Smooth muscle cell (in vitro differentiated cells): ENCODE results near the gene SAMD5. TPM values are rescaled to one million over a fixed set of nuclear protein-coding genes. Genes with fewer than 3 reads are reported as not detected.

Experiments
- DNase-seq: peaks from one replicate; lab custom pipeline; 2025; ENCODE audit not compliant: unreplicated experiment; lab: John Stamatoyannopoulos, UW
- H2AFZ ChIP-seq: fragments of 200-600 bp; sonication (generic); 2 replicates; pipeline ENCODE4 v1.6.0; 2016; ENCODE audit warnings: antibody characterized with exemption, low read depth, mild to moderate bottlenecking
- H3F3A ChIP-seq: fragments of 200-600 bp; sonication (generic); 2 replicates; pipeline ENCODE4 v1.6.0; 2017; ENCODE audit warnings: antibody characterized with exemption, low read depth
- H3K27ac ChIP-seq: fragments of 200-600 bp; sonication (generic); 2 replicates; pipeline ENCODE4 v1.5.1; 2016; ENCODE audit warnings: low read depth, mild to moderate bottlenecking
- H3K27me3 ChIP-seq: fragments of 200-600 bp; sonication (generic); 2 replicates; pipeline ENCODE4 v1.6.1; 2016; ENCODE audit warnings: low read depth, mild to moderate bottlenecking
- H3K36me3 ChIP-seq: fragments of 200-600 bp; sonication (generic); 2 replicates; pipeline ENCODE4 v1.5.1; 2016; ENCODE audit warnings: low read depth
- H3K4me1 ChIP-seq: fragments of 200-600 bp; sonication (generic); 2 replicates; pipeline ENCODE4 v1.5.1; 2016; ENCODE audit warnings: low read depth
- H3K4me2 ChIP-seq: fragments of 200-600 bp; sonication (generic); 2 replicates; pipeline ENCODE4 v1.6.0; 2016; ENCODE audit warnings: mild to moderate bottlenecking
- H3K4me3 ChIP-seq: fragments of 200-600 bp; sonication (generic); 2 replicates; pipeline ENCODE4 v1.5.1; 2016; ENCODE audit warnings: mild to moderate bottlenecking
- H3K79me2 ChIP-seq: fragments of 200-600 bp; sonication (generic); 2 replicates; pipeline ENCODE4 v1.6.0; 2016; ENCODE audit warnings: low read depth, mild to moderate bottlenecking
- H3K9ac ChIP-seq: fragments of 200-600 bp; sonication (generic); 2 replicates; pipeline ENCODE4 v1.6.0; 2016; ENCODE audit warnings: low read depth
- H3K9me3 ChIP-seq: fragments of 200-600 bp; sonication (generic); replicated peaks from 2 replicates; pipeline ENCODE4 v1.5.1; 2016; ENCODE audit warnings: low read depth
- H4K20me1 ChIP-seq: fragments of 200-600 bp; sonication (generic); 2 replicates; pipeline ENCODE4 v1.6.0; 2016; ENCODE audit warnings: low read depth
- CTCF ChIP-seq: fragments of 200-600 bp; sonication (generic); IDR thresholded peaks from 2 replicates; pipeline ENCODE4 v1.5.1; 2017; ENCODE audit warnings: borderline replicate concordance, mild to moderate bottlenecking, antibody characterized with exemption; ENCODE audit not compliant: insufficient read depth, poor library complexity, severe bottlenecking
- WGBS: methylation state at CpG from one replicate; pipeline ENCODE4 v1.1.7; 2016; ENCODE audit warnings: low lambda C conversion rate; 5-methylcytosine and 5-hydroxymethylcytosine counted together
- polyA plus RNA-seq: library from polyadenylated mRNA; unstranded; fragments of >200 nt; fragmentation: Nextera tagmentation; extraction: Ambion mirVana; gene quantifications from 2 replicates; pipeline ENCODE4 v1.2.1, GENCODE V29; 2016
- total RNA-seq: library from RNA; depleted of rRNA; stranded (reverse); fragments of >200 nt; gene quantifications from 2 replicates; pipeline ENCODE4 v1.2.3, GENCODE V29; 2014

The SAMD5 gene
- total RNA-seq, result 10.3 and 10.8 TPM in 2 replicates
- polyA plus RNA-seq, result 1.9 and 2.9 TPM in 2 replicates

DNA sequence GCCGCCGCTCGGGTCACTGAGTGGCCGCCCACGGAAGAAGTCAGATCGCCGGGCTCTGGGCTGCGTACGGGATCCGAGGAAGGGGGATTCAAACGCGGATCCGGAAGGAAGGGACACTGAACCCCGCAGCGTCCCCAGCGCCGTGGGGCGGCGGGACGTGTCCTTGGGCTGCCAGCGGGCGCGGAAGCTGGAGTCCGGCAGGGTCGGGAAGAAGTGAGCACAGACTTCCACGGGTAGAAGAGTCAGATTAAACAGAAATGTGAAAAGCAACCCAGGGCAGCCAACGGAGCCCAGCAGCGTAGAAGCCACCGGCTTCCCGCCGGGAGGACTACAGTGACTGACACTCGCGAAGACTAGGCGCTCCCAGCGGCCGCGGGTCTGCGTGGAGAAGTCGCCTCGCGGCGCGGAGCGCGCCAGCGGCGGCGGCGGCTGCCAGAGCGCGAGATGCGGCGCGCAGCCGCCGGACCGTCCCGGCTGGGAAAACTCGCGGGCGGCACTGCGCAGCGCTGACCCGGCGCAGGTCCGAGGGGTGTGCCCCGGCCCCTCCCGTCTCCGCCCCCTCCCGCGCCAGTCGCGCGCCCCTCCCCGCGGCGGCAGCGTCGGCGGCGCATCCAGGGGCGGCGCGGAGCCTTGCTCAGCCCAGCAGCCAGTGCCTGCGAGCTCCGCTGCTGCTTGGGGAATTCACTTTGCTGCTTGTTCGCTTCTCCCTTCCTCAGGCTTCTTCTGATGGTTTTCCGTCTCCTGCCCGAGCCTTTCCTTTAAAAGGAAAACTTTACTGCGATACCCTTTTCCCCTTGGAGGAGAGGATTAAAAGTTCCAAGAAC, at the start of gene SAMD5:
Gene SAMD5, plus strand, starts transcription at position 649 of the 824 bp plus-strand sequence. CDS start 239 bp downstream, outside the sequence.
- peak; percentile 57 for DNase-seq
- 1% methylated on average over 78 of the region's 90 CpGs for WGBS

GRCh38 chr6:147459780-147460179, 48.7 kb upstream of the SAMD5 start:
- H3K27ac ChIP-seq, result no peak overlapping the region
- H3K36me3 ChIP-seq, result no peaks in the 10 kb centered on the region
- no peaks in the 10 kb centered on the region for H3K27me3 ChIP-seq
- no peaks in the 10 kb centered on the region for H4K20me1 ChIP-seq
- H3K4me1 ChIP-seq, result no peaks in the 10 kb centered on the region
- WGBS, result 95% methylated on average over 1 of the region's 1 CpG
- no peaks in the 10 kb centered on the region for H3F3A ChIP-seq
- DNase-seq, result no peak
- TF ChIP-seq CTCF, result no peak
- H3K9ac ChIP-seq, result no peak overlapping the region
- no peaks in the 10 kb centered on the region for H3K79me2 ChIP-seq
- no peak overlapping the region for H3K4me2 ChIP-seq
- H2AFZ ChIP-seq, result no peak overlapping the region
- H3K9me3 ChIP-seq, result no peaks in the 10 kb centered on the region
- H3K4me3 ChIP-seq, result no peak overlapping the region

More for the DNA sequence above, at the start of gene SAMD5:
- TF ChIP-seq CTCF, result no peak
- peak within 1 kb of the TSS; percentile 98 for H2AFZ ChIP-seq
- H3K4me3 ChIP-seq, result peak within 1 kb of the TSS; percentile 98
- no peaks in the 10 kb centered on the region for H3F3A ChIP-seq
- peak within 1 kb of the TSS; percentile 38 for H3K27ac ChIP-seq
- H3K79me2 ChIP-seq, result peaks cover 42% of the 10 kb centered on the region
- peaks cover 9% of the 10 kb centered on the region for H3K4me1 ChIP-seq
- H3K4me2 ChIP-seq, result peak within 1 kb of the TSS; percentile 96
- no peaks in the 10 kb centered on the region for H3K9me3 ChIP-seq
- peaks cover 30% of the 10 kb centered on the region for H4K20me1 ChIP-seq
- H3K36me3 ChIP-seq, result no peaks in the 10 kb centered on the region
- peak within 1 kb of the TSS; percentile 43 for H3K9ac ChIP-seq
- no peaks in the 10 kb centered on the region for H3K27me3 ChIP-seq

DNA sequence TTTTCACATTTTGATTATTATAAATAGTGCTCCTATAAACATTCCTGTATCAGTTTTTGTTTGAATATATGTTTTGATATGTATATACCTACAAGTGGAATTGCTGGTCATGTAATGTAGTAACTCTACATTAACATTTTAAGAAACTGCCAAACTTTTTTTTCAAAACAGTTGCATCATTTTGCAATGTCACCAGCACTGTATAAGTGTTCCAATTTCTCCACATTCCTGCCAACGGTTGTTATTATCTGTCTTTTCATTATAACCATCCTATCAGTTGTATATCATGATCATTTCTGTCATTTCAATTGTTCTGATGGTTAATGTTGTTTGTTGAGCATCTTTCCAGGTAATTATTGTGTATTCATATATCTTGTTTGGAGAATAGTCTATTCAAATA, 44.8 kb upstream of the SAMD5 start:
- no peaks in the 10 kb centered on the region for H3F3A ChIP-seq
- no peak overlapping the region for H2AFZ ChIP-seq
- no peaks in the 10 kb centered on the region for H3K9me3 ChIP-seq
- H3K27me3 ChIP-seq, result no peaks in the 10 kb centered on the region
- no peak overlapping the region for H3K4me3 ChIP-seq
- DNase-seq, result no peak
- H4K20me1 ChIP-seq, result no peaks in the 10 kb centered on the region
- H3K79me2 ChIP-seq, result no peaks in the 10 kb centered on the region
- H3K27ac ChIP-seq, result no peak overlapping the region
- WGBS, result 81% methylated on average over 1 of the region's 1 CpG
- no peaks in the 10 kb centered on the region for H3K4me1 ChIP-seq
- TF ChIP-seq CTCF, result no peak
- H3K4me2 ChIP-seq, result no peak overlapping the region
- H3K9ac ChIP-seq, result no peak overlapping the region
- no peaks in the 10 kb centered on the region for H3K36me3 ChIP-seq

GRCh38 chr6:147467428-147467827, 41.1 kb upstream of the SAMD5 start:
- Histone ChIP-seq H3K79me2 (no peaks in the 10 kb centered on the region), H3K36me3 (no peaks in the 10 kb centered on the region), H3K9me3 (no peaks in the 10 kb centered on the region), H2AFZ (no peak overlapping the region), H3K4me1 (no peaks in the 10 kb centered on the region), H3K27ac (no peak overlapping the region), H3K4me3 (no peak overlapping the region), H3K9ac (no peak overlapping the region), H3K4me2 (no peak overlapping the region), H4K20me1 (no peaks in the 10 kb centered on the region), H3K27me3 (no peaks in the 10 kb centered on the region), H3F3A (no peaks in the 10 kb centered on the region)
- WGBS, result 78% methylated on average over 5 of the region's 5 CpGs
- DNase-seq, result no peak
- TF ChIP-seq CTCF, result no peak
